Measurements from ENCODE around the gene EXOSC1.
A peak's percentile ranks its signal among the peaks of the same experiment; 100 is the strongest.
"Not testable (repeated sequence)": the region's sequence is repeated elsewhere in the genome, so short reads cannot be mapped to it uniquely, and the experiment has no call there.

Gene EXOSC1

GRCh38 chr10:97407211-97407951 is 38.4 kb downstream of the EXOSC1 start:
- DNase-seq = peak; percentile 64

DNA sequence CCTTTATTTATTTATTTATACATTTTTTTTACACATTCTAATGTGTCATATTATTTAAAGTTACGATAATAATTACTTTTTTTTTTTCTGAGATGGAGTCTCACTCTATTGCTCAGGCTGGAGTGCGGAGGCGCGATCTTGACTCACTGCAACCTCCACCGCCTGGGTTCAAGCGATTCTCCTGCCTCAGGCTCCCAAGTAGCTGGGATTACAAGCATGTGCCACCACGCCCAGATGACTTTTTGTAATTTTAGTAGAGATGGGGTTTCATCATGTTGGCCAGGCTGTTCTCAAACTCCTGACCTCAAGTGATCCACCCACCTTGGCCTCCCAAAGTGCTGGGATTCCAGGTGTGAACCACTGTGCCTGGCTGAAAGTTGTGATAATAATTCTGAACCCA is 39.3 kb downstream of the EXOSC1 start:
- not testable (repeated sequence) for DNase-seq

- no peak for DNase-seq
These were observed 39.7 kb downstream of the EXOSC1 start for GRCh38 chr10:97406064-97406463.

DNA sequence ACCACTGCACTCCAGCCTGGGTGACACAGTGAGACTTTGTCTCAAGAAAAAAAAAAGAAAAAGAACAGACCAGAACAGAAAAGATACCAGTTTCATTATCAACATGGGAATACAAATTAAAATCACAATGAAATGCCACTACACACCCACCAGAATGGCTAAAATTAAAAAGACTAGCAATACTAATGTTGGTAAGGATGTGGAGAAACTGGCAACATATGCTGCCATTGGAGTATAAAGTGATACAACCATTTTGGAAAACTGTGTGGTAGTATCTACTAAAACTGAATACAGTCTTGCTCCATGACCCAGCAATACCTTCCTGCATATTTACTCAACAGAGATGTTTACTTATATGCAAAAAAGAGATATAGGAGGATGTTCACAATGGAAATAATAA is 41.8 kb downstream of the EXOSC1 start:
- no peak for DNase-seq

DNA sequence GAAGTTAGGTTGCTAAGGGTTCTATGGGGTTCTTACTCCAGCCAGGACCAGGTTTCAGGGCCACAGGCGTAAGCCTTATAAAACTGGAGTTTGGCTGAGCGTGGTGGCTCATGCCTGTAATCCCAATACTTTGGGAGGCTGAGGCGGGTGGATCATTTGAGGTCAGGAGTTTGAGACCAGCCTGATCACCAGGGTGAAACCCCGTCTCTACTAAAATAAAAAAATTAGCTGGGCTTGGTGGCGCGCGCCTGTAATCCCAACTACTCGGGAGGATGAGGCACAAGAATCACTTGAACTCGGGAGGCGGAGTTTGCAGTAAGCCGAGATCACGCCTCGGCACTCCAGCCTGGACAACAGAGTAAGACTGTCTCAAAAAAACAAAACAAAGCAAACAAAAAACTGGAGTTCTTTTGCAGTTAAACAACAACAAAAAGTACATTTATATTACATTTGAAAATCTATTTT is 44.3 kb downstream of the EXOSC1 start:
- no peak for DNase-seq

DNA sequence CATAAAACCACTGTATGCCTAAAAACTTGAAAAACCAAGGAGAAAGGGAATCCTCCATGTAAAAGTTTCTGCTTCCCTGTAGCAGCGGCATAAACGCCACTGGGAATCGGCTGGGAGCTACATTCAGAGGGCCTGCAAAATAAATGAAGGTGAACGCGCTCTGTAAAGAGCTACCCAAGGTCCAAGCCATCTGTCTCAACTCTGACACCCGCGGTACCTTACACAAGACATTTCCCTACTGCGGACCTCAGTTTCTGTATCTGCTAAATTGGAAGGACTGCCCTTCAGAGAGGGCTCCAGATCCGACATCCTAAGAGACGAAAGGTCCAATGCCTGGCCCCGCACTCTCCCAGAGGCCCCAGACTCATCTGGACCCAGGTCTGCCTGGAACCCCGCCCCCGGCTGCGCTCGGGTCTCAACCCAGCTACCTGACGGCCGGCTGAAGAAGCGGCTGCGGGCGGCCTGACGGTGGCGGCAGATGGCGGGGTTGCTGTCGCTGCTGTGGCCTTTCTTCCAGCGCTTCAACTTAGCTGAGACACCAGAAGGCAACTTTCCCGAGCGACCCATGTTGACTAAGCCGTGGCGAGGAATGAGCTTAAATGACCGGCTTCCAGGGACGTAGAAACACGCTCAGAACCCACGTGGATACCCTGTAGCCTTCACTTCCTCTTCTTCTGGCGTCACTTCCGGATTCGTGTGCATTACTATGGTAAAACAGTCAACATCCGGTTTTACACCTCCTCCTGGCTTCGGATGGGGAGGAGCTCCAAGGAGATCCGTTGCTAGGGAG is 44.9 kb downstream of the EXOSC1 start, which contains the start of gene RRP12:
Gene RRP12, minus strand, starts transcription at position 676 of the 790 bp plus-strand sequence. Its CDS starts 109 bp downstream, at position 567.
- DNase-seq = peak; percentile 94

DNA sequence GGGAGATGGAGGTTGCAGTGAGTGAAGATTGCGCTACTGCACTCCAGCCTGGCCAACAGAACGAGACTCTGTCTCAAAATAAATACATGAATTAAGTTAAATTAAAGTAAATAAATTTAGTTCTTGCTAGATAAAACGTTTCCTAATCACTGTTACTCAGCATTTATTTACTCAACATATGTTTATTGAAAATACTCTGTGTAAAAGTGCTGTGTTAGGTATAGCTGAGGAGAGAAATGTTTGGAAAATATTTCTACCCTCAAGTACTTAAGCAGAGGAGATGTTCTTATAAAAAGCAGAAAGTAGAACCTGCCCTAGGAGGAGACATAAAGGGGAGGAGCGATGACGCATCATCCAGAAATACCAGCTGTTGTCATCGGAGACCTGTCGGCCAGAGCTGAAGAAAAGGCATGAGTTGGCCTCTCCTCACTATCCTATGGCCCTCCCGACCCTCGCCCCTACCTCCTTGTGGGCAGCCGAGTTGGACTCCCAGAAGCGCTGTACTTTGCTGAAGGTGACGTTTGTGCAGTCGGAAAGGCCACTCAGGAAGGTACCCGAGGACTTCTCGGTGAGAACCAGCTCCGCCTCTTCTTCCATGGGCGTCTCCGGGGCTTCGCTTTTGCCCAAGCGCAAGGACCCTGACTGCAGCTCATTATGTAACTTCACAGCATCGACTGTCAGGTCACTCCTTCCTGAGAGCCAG is 45.8 kb downstream of the EXOSC1 start:
- DNase-seq = no peak

DNA sequence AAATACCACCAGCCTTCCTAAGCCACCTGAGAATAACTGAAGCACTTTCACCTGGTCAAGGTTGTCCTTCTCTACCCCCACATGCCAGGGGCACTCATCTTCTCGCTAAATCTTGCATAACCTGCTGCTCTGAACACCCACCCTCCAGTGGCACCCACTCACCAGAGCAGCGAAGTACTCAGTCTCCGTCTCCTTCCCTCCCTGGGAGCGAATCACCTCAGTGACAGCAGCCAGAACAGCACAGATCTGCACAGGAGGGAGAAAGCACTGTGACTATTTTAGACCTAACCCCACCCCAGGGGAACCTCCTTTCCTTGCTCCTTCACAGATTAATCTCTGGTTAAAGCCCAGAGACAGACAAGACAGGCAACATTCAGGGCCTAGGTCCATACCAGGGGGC is 49.8 kb downstream of the EXOSC1 start:
- DNase-seq = no peak

DNA sequence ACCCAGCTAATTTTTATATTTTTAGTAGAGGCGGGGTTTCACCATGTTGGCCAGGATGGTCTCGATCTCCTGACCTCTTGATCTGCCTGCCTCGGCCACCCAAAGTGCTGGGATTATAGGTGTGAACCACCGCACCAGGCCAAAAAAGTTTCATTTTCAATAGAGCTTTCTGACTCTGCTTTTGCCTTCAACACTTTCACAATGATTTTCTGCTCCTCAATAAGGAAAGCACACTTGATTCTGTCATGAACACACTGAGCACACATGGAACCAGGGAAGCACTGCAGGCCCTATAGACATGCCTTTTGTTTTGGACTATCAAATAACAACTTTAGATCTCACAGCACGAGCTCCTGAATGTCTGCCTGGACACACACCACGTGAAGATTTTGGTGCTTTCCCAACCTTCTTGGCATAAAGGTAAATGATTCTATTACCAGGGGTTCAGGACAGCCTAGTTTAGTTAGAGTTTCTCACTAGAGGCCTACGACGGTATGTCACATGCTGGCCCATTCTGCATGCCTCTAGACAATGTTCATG is 52.7 kb downstream of the EXOSC1 start:
- no peak for DNase-seq

DNA sequence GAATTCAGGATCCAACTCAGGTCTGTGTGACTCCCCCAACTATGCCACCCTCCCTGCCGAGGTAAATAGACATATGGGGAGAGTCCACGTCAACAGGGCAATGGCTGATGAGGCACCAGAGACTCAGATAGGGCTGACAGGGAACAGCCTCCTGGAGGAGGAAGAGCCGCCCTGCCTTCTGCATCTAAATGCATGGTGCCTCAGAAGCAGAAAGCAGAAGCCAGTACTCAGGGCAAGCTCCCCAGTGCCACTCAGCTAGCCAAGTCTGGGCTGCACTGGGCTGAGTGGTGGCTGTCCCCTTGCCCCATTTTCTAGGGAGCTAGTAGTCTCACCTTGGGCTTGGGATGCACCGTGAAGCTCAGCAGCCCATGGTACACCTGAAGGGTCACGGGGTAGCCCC is 55.7 kb downstream of the EXOSC1 start:
- no peak for DNase-seq

DNA sequence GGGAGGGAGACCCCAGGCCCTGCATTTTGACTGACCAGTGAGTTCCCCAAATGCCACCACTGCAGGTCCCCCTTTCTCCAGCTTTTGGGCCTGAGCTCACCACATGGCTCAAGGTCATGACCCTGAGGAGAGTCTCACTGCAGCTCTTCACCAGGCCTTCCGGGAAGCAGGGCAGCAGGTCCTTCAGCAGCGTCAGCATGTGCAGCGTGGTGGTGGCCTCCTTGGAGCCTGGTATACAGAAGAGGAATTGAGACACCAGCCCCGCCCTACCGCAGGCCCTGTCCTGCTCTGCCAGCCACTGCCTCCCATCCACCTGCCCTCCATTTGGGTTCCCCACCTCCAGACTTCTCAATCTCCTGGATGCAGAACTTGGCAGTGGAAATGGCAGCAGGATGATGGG is 57.7 kb downstream of the EXOSC1 start:
- no peak for DNase-seq
